Measurements from ENCODE around the gene CFAP20DC. TPM values are rescaled to one million over a fixed set of nuclear protein-coding genes. Genes with fewer than 3 reads are reported as not detected.
"Not testable (repeated sequence)": the region's sequence is repeated elsewhere in the genome, so short reads cannot be mapped to it uniquely, and the experiment has no call there.

CFAP20DC gene
- total RNA-seq, 1 donor, result 7.3 TPM

GRCh38 chr3:58938057-58938456 lies 111.8 kb downstream of the CFAP20DC start:
- no peak overlapping the region for H3K4me3 ChIP-seq (ENCODE audit: low read depth, low read length)
- TF ChIP-seq, protein P1, sequence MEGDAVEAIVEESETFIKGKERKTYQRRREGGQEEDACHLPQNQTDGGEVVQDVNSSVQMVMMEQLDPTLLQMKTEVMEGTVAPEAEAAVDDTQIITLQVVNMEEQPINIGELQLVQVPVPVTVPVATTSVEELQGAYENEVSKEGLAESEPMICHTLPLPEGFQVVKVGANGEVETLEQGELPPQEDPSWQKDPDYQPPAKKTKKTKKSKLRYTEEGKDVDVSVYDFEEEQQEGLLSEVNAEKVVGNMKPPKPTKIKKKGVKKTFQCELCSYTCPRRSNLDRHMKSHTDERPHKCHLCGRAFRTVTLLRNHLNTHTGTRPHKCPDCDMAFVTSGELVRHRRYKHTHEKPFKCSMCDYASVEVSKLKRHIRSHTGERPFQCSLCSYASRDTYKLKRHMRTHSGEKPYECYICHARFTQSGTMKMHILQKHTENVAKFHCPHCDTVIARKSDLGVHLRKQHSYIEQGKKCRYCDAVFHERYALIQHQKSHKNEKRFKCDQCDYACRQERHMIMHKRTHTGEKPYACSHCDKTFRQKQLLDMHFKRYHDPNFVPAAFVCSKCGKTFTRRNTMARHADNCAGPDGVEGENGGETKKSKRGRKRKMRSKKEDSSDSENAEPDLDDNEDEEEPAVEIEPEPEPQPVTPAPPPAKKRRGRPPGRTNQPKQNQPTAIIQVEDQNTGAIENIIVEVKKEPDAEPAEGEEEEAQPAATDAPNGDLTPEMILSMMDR (IDR thresholded peaks at IDR 0.05; ENCODE audit: insufficient read depth, low read length), result no peak
- DNase-seq (ENCODE audit: low read depth), result no peak

DNA sequence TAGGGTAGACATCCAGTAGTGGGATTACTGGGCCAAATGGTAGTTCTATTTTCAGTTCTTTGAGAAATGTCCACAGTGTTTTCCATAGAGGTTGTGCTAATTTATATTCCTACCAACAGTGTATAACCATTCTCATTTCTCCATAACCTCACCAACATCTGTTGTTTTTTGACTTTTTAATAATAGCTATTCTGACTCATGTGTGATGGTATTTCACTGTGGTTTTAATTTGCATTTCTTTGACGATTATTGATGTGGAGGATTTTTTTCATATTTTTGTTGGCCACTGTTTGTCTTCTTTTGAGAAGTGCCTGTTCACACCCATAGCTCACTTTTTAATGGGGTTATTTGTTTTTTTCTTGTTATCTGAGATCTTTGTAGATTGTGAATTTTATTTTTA lies 125.2 kb downstream of the CFAP20DC start:
- DNase-seq (ENCODE audit: low read depth), result peak; percentile 15
- TF ChIP-seq, protein P1 (IDR thresholded peaks at IDR 0.05; ENCODE audit: insufficient read depth, low read length), result no peak
- H3K4me3 ChIP-seq (ENCODE audit: low read depth, low read length), result no peak overlapping the region

- no peak overlapping the region for H3K4me3 ChIP-seq (ENCODE audit: low read depth, low read length)
- peak; percentile 11 for DNase-seq (ENCODE audit: low read depth)
- TF ChIP-seq, protein P1 (IDR thresholded peaks at IDR 0.05; ENCODE audit: insufficient read depth, low read length), result no peak
Measured at GRCh38 chr3:58900386-58900785, 149.4 kb downstream of the CFAP20DC start.

GRCh38 chr3:58899953-58900298 lies 149.9 kb downstream of the CFAP20DC start:
- TF ChIP-seq, protein P1 (IDR thresholded peaks at IDR 0.05; ENCODE audit: insufficient read depth, low read length), result no peak
- no peak for DNase-seq (ENCODE audit: low read depth)
- no peak overlapping the region for H3K4me3 ChIP-seq (ENCODE audit: low read depth, low read length)

GRCh38 chr3:58899159-58899952 lies 150.5 kb downstream of the CFAP20DC start:
- H3K4me3 ChIP-seq (ENCODE audit: low read depth, low read length), result no peak overlapping the region
- TF ChIP-seq, protein P1 (IDR thresholded peaks at IDR 0.05; ENCODE audit: insufficient read depth, low read length), result no peak
- DNase-seq (ENCODE audit: low read depth), result peak; percentile 48

DNA sequence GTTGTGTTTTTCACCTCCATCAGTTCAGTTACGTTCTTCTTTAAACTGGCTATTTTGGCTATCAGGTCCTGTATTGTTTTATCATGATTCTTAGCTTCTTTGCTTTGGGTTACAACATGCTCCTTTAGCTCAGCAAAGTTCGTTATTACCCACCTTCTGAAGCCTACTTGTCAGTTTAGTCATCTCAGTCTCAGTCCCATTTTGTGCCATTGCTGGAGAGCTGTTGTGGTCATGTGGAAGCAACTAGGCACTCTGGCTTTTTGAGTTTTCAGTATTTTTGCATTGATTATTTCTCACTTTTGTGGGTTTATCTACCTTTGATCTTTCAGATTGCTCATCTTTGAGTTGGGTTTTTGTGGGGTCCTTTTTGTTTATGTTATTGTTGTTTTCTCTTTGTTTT lies 151.3 kb downstream of the CFAP20DC start:
- DNase-seq (ENCODE audit: low read depth), result no peak
- no peak overlapping the region for H3K4me3 ChIP-seq (ENCODE audit: low read depth, low read length)
- TF ChIP-seq, protein P1 (IDR thresholded peaks at IDR 0.05; ENCODE audit: insufficient read depth, low read length), result no peak

DNA sequence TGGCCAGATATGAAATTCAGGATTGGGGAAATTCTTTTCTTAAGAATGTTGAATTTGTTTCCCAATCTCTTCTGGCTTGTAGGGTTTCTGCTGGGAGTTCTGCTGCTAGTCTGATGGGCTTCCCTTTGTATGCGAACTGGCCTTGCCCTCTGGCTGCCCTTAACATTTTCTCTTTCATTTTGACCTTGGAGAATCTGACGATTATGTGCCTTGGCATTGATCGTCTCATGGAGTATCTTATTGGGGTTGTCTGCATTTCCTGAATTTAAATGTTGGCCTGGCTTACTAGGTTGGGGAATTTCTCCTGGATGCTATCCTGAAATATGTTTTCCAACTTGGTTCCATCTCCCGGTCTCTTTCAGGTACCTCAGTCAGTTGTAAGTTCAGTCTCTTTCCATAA lies 152.2 kb downstream of the CFAP20DC start:
- no peak for DNase-seq (ENCODE audit: low read depth)
- TF ChIP-seq, protein P1 (IDR thresholded peaks at IDR 0.05; ENCODE audit: insufficient read depth, low read length), result no peak

DNA sequence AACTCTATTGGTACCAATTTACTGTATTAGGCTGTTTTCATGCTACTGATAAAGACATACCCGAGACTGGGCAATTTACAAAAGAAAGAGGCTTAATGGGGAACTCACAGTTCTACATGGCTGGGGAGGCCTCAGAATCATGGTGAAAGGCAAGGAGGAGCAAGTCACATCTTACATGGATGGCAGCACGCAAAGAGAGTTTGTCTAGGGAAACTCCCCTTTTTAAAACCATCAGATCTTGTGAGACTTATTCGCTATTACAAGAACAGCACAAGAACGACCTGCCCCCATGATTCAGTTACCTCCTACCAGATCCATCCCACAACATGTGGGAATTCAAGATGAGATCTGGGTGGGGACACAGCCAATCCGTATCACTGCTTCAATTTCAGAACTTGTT lies 154.1 kb downstream of the CFAP20DC start:
- H3K4me3 ChIP-seq (ENCODE audit: low read depth, low read length); DNase-seq (ENCODE audit: low read depth): not testable (repeated sequence)

More for the DNA sequence above, 152.2 kb downstream of the CFAP20DC start:
- no peak overlapping the region for H3K4me3 ChIP-seq (ENCODE audit: low read depth, low read length)

DNA sequence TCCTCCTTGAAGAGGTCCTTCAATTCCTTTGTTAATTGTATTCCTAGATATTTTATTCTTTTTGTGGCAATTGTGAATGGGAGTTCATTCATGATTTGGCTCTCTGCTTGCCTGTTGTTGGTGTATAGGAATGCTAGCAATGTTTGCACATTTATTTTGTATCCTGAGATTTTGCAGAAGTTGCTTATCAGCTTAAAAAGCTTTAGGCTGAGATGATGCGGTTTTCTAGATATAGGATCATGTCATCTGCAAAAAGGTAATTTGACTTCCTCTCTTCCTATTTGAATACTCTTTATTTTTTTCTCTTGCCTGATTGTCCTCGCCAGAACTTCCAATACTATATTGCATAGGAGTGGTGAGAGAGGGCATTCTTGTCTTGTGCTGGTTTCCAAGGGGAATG lies 157.3 kb downstream of the CFAP20DC start:
- not testable (repeated sequence) for H3K4me3 ChIP-seq (ENCODE audit: low read depth, low read length); DNase-seq (ENCODE audit: low read depth)
